ENCODE data around the gene STRBP. TPM values are rescaled to one million over a fixed set of nuclear protein-coding genes. Genes with fewer than 3 reads are reported as not detected.

Gene STRBP
- total and polyA plus RNA-seq, 2 donors from 2014 or later, result 21.6 to 30.7 TPM

DNA sequence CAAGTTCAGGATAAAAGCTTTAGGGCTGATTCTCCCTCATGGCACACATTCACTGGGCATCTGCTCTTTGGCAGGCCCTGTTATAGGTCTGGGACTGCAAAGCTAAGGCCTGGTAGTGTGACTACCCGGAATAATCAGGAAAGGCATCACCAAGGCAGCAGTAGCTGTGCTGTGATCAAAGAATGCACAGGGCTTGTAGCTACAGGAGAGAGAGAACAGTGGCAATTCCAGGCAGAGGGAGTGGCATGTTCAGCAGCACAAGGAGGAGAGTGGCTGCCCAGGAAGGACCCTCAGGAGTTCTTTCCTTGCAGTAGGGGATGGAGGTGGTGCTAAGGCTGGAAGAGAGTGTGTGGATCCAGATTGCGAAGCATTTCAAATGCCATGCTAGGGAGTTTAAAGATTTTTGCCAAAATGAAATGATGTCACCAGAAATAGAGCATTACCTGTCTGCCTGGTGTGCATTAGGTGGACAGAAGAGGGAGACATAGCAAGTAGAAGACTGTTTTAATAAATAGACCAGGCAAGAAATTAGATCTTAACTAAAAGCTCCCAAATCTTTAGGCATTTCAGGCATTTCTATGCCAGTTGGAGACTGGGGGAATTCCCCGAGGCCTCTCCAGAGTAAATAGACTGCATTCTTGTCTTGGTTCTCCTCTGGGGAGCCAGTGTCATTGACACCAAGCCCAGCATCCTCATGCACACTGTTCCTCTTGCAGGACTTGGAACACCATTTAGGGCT lies 165.8 kb downstream of the STRBP start:
- Histone ChIP-seq H3K4me1 (ENCODE audit: control insufficient read depth in 2 of 3, insufficient read depth in 2 of 3, low read depth in 1 of 3, low read length in 3 of 3) (no peaks in the 10 kb centered on the region), H3K27ac (ENCODE audit: low read depth in 2 of 2, low read length in 2 of 2) (no peak overlapping the region), H3K36me3 (ENCODE audit: control insufficient read depth in 2 of 3, insufficient read depth in 3 of 3, low read length in 3 of 3) (peaks cover 5 to 53% (median 33%) of the 10 kb centered on the region in 3 donors), H3K9ac (ENCODE audit: low read length in 3 of 3) (no peak overlapping the region), H3K4me3 (ENCODE audit: low read length in 3 of 3) (no peak overlapping the region), H3K27me3 (ENCODE audit: control insufficient read depth, insufficient read depth, low read length) (no peaks in the 10 kb centered on the region), H3K9me3 (ENCODE audit: control insufficient read depth in 2 of 3, insufficient read depth in 1 of 3, low read length in 3 of 3) (no peaks in the 10 kb centered on the region)
- intact Hi-C loops (cut with DNase I), result no loop called here
- DNase-seq (no peak), FAIRE-seq (no peak)
- no peak for TF ChIP-seq CTCF (IDR thresholded peaks at IDR 0.05; ENCODE audit: borderline replicate concordance, extremely low read depth, insufficient read depth)

GRCh38 chr9:123099548-123099947 lies 168.8 kb downstream of the STRBP start:
- no peaks in the 10 kb centered on the region for H3K4me1 ChIP-seq (ENCODE audit: control insufficient read depth in 2 of 3, insufficient read depth in 2 of 3, low read depth in 1 of 3, low read length in 3 of 3)
- intact Hi-C loops (cut with DNase I), result no loop called here
- H3K27ac ChIP-seq (ENCODE audit: low read depth in 2 of 2, low read length in 2 of 2), result no peak overlapping the region
- DNase-seq (no peak), FAIRE-seq (no peak)
- no peak overlapping the region for H3K9ac ChIP-seq (ENCODE audit: low read length in 3 of 3)
- no peak for TF ChIP-seq CTCF (IDR thresholded peaks at IDR 0.05; ENCODE audit: borderline replicate concordance, extremely low read depth, insufficient read depth)
- no peak overlapping the region for H3K4me3 ChIP-seq (ENCODE audit: low read length in 3 of 3)
- peaks cover 3 to 54% (median 41%) of the 10 kb centered on the region in 3 donors for H3K36me3 ChIP-seq (ENCODE audit: control insufficient read depth in 2 of 3, insufficient read depth in 3 of 3, low read length in 3 of 3)
- H3K27me3 ChIP-seq (ENCODE audit: control insufficient read depth, insufficient read depth, low read length), result no peaks in the 10 kb centered on the region
- no peaks in the 10 kb centered on the region for H3K9me3 ChIP-seq (ENCODE audit: control insufficient read depth in 2 of 3, insufficient read depth in 1 of 3, low read length in 3 of 3)

GRCh38 chr9:123099042-123099441 lies 169.3 kb downstream of the STRBP start:
- intact Hi-C loops (cut with DNase I), result no loop called here
- H3K4me1 ChIP-seq (ENCODE audit: control insufficient read depth in 2 of 3, insufficient read depth in 2 of 3, low read depth in 1 of 3, low read length in 3 of 3), result no peaks in the 10 kb centered on the region
- peaks cover 3 to 50% (median 39%) of the 10 kb centered on the region in 3 donors for H3K36me3 ChIP-seq (ENCODE audit: control insufficient read depth in 2 of 3, insufficient read depth in 3 of 3, low read length in 3 of 3)
- no peak overlapping the region for H3K9ac ChIP-seq (ENCODE audit: low read length in 3 of 3)
- FAIRE-seq (no peak), DNase-seq (no peak)
- no peaks in the 10 kb centered on the region for H3K9me3 ChIP-seq (ENCODE audit: control insufficient read depth in 2 of 3, insufficient read depth in 1 of 3, low read length in 3 of 3)
- TF ChIP-seq CTCF (IDR thresholded peaks at IDR 0.05; ENCODE audit: borderline replicate concordance, extremely low read depth, insufficient read depth), result no peak
- H3K4me3 ChIP-seq (ENCODE audit: low read length in 3 of 3), result no peak overlapping the region
- no peaks in the 10 kb centered on the region for H3K27me3 ChIP-seq (ENCODE audit: control insufficient read depth, insufficient read depth, low read length)
- no peak overlapping the region for H3K27ac ChIP-seq (ENCODE audit: low read depth in 2 of 2, low read length in 2 of 2)

Measured in kidney (tissue), 14 donors.